Endothelial cell (in vitro differentiated cells): ENCODE data around the gene MANSC1. TPM values are rescaled to one million over a fixed set of nuclear protein-coding genes. Genes with fewer than 3 reads are reported as not detected.
A peak's percentile ranks its signal among the peaks of the same experiment; 100 is the strongest.

Experiments
- DNase-seq: peaks from one replicate; pipeline ENCODE4 v3.0.0; 2021; ENCODE audit warnings: low spot score
- H3K27ac Mint-ChIP-seq: one replicate; pipeline ENCODE4 v1.8.0; 2021; ENCODE audit warnings: mixed read lengths, inconsistent platforms; ENCODE audit not compliant: unreplicated experiment
- H3K27me3 Mint-ChIP-seq: one replicate; pipeline ENCODE4 v1.8.0; 2021; ENCODE audit warnings: mild to moderate bottlenecking, moderate library complexity, mixed read lengths, inconsistent platforms; ENCODE audit not compliant: unreplicated experiment
- H3K36me3 Mint-ChIP-seq: one replicate; pipeline ENCODE4 v1.8.0; 2021; ENCODE audit warnings: mild to moderate bottlenecking, low read depth, mixed read lengths, inconsistent platforms; ENCODE audit not compliant: unreplicated experiment
- H3K4me1 Mint-ChIP-seq: one replicate; pipeline ENCODE4 v1.8.0; 2021; ENCODE audit warnings: mild to moderate bottlenecking, mixed read lengths, inconsistent platforms; ENCODE audit not compliant: unreplicated experiment
- H3K4me3 Mint-ChIP-seq: one replicate; pipeline ENCODE4 v1.8.0; 2021; ENCODE audit warnings: mild to moderate bottlenecking, mixed read lengths, inconsistent platforms; ENCODE audit not compliant: unreplicated experiment
- H3K9me3 Mint-ChIP-seq: one replicate; pipeline ENCODE4 v1.8.0; 2021; ENCODE audit warnings: mixed read lengths, inconsistent platforms; ENCODE audit not compliant: unreplicated experiment
- CTCF ChIP-seq: fragments of 200-600 bp; sonication (generic); IDR thresholded peaks from one replicate; pipeline ENCODE4 v1.5.0; 2021; ENCODE audit warnings: antibody characterized with exemption; ENCODE audit not compliant: unreplicated experiment
- total RNA-seq: library from RNA; stranded (reverse); fragmentation: NEBNext Ultra II Directional; extraction: Animal tissue kit (Norgen Biotek cat#: 25700); gene quantifications from one replicate; pipeline ENCODE4 v1.2.1, GENCODE V29; 2021; ENCODE audit not compliant: unreplicated experiment

MANSC1 gene
- total RNA-seq, 1 donor from 2014 or later, result 21.7 TPM

GRCh38 chr12:12365931-12366431 is 15.9 kb upstream of the MANSC1 start:
- DNase-seq, result no peak
- Mint-ChIP-seq H3K9me3 (no peaks in the 10 kb centered on the region), H3K27me3 (peaks cover 1% of the 10 kb centered on the region), H3K4me3 (no peak overlapping the region), H3K4me1 (no peaks in the 10 kb centered on the region), H3K36me3 (no peaks in the 10 kb centered on the region), H3K27ac (no peak overlapping the region)
- TF ChIP-seq CTCF, result no peak

- Mint-ChIP-seq H3K9me3 (no peaks in the 10 kb centered on the region), H3K27me3 (peaks cover 1% of the 10 kb centered on the region), H3K4me1 (no peaks in the 10 kb centered on the region), H3K4me3 (no peak overlapping the region), H3K27ac (no peak overlapping the region), H3K36me3 (no peaks in the 10 kb centered on the region)
- TF ChIP-seq CTCF, result no peak
- no peak for DNase-seq
Measured at GRCh38 chr12:12365446-12365802, 15.4 kb upstream of the MANSC1 start.

GRCh38 chr12:12364787-12365445 is 14.9 kb upstream of the MANSC1 start:
- Mint-ChIP-seq H3K27me3 (peaks cover 1% of the 10 kb centered on the region), H3K4me1 (no peaks in the 10 kb centered on the region), H3K4me3 (no peak overlapping the region), H3K9me3 (no peaks in the 10 kb centered on the region), H3K27ac (no peak overlapping the region), H3K36me3 (no peaks in the 10 kb centered on the region)
- no peak for DNase-seq
- TF ChIP-seq CTCF, result no peak

- no peak for TF ChIP-seq CTCF
- Mint-ChIP-seq H3K27me3 (peaks cover 7% of the 10 kb centered on the region), H3K4me3 (peak overlapping the region; percentile 96), H3K9me3 (no peaks in the 10 kb centered on the region), H3K36me3 (no peaks in the 10 kb centered on the region), H3K4me1 (peaks cover 19% of the 10 kb centered on the region), H3K27ac (no peak overlapping the region)
- DNase-seq, result no peak
Measured at GRCh38 chr12:12358528-12358927, 8.5 kb upstream of the MANSC1 start.

- Mint-ChIP-seq H3K36me3 (no peaks in the 10 kb centered on the region), H3K27me3 (peaks cover 6% of the 10 kb centered on the region), H3K4me1 (peaks cover 21% of the 10 kb centered on the region), H3K4me3 (peak overlapping the region; percentile 96), H3K27ac (peak overlapping the region; percentile 80), H3K9me3 (no peaks in the 10 kb centered on the region)
- no peak for DNase-seq
- no peak for TF ChIP-seq CTCF
Measured at GRCh38 chr12:12357719-12358461, 7.8 kb upstream of the MANSC1 start.
